GM23248 (cell line): ENCODE data around the gene MCU.

Source experiments
- EZH2 ChIP-seq: fragments of 200-600 bp; sonication (generic); IDR thresholded peaks from 2 replicates; pipeline ENCODE4 v1.6.1; 2018; ENCODE audit warnings: antibody characterized with exemption, mild to moderate bottlenecking; ENCODE audit not compliant: insufficient read depth, poor library complexity, severe bottlenecking
- EZH2phosphoT487 ChIP-seq: fragments of 200-600 bp; sonication (generic); IDR thresholded peaks from 2 replicates; pipeline ENCODE4 v1.6.1; 2018; ENCODE audit warnings: antibody characterized with exemption, moderate library complexity, mild to moderate bottlenecking, low read depth; ENCODE audit not compliant: insufficient read depth

DNA sequence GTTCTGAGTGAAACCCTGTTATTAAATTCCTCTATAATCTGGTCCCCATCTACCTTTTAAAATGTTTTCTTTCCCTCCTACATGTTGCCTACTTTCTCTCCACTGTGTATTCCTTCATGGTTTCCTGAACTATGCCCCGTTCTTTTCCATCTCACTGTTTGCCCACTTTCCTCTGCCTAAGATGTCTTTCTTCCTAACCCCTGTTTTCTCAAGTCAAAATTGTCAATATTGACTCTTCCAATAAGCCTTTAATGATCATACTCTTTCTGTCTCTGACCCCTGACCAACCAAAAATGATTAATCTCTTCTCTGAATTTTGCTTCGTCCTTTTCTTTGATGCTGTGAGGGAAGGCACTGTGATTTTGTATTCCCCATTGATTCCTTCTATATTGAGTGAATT is 171.0 kb downstream of the MCU start:
- TF ChIP-seq EZH2 = no peak
- no peak for TF ChIP-seq EZH2phosphoT487
